HFFc6 (cell line): ENCODE results near the gene AKAP6. TPM values are rescaled to one million over a fixed set of nuclear protein-coding genes. Genes with fewer than 3 reads are reported as not detected.

ENCODE experiments used
- DNase-seq: peaks from one replicate; pipeline ENCODE4 v3.0.0-alpha.2; 2018
- H3K27ac Mint-ChIP-seq: 2 replicates; pipeline ENCODE4 v1.8.0; 2020; ENCODE audit warnings: mild to moderate bottlenecking, mixed read lengths
- H3K27me3 Mint-ChIP-seq: 2 replicates; pipeline ENCODE4 v1.8.0; 2021; ENCODE audit warnings: mild to moderate bottlenecking, moderate library complexity, mixed read lengths; ENCODE audit not compliant: insufficient read depth
- H3K36me3 Mint-ChIP-seq: 2 replicates; pipeline ENCODE4 v1.8.0; 2021; ENCODE audit warnings: low read depth, mixed read lengths
- H3K4me1 Mint-ChIP-seq: 2 replicates; pipeline ENCODE4 v1.8.0; 2020; ENCODE audit warnings: low read depth, mixed read lengths
- H3K4me3 Mint-ChIP-seq: 2 replicates; pipeline ENCODE4 v1.8.0; 2020; ENCODE audit warnings: mild to moderate bottlenecking, moderate library complexity, mixed read lengths
- H3K9me3 Mint-ChIP-seq: 2 replicates; pipeline ENCODE4 v1.8.0; 2020; ENCODE audit warnings: mild to moderate bottlenecking, mixed read lengths
- CTCF ChIP-seq: fragments of 200-600 bp; sonication (generic); IDR thresholded peaks from 2 replicates; pipeline ENCODE4 v1.5.0; 2021; ENCODE audit warnings: antibody characterized with exemption, mild to moderate bottlenecking
- total RNA-seq, 6 experiments: library from RNA; stranded (reverse); fragmentation: NEBNext Ultra II Directional; extraction: Animal tissue kit (Norgen Biotek cat#: 25700); gene quantifications; 2 replicates in 1 of 6; 3 replicates in 5 of 6; pipeline ENCODE4 v1.2.3, GENCODE V29; 2021

Gene AKAP6
- total RNA-seq, 6 experiments from 2014 or later, result 6.1 to 9.8 (median 6.5) TPM

- TF ChIP-seq CTCF, result no peak
- Mint-ChIP-seq H3K4me3 (no peak overlapping the region), H3K4me1 (peaks cover 38% of the 10 kb centered on the region), H3K27ac (no peak overlapping the region), H3K27me3 (no peaks in the 10 kb centered on the region), H3K9me3 (no peaks in the 10 kb centered on the region), H3K36me3 (no peaks in the 10 kb centered on the region)
- DNase-seq, result no peak
Measured at GRCh38 chr14:32606301-32606700, 277.2 kb downstream of the AKAP6 start.

- DNase-seq, result no peak
- Mint-ChIP-seq H3K27me3 (no peaks in the 10 kb centered on the region; the same call in 1 of the 2 replicates), H3K36me3 (no peaks in the 10 kb centered on the region), H3K27ac (no peak overlapping the region), H3K9me3 (no peaks in the 10 kb centered on the region), H3K4me1 (peaks cover 27% of the 10 kb centered on the region), H3K4me3 (no peak overlapping the region)
- TF ChIP-seq CTCF, result no peak
Measured at GRCh38 chr14:32607399-32607798, 278.3 kb downstream of the AKAP6 start.

- Mint-ChIP-seq H3K4me1 (peaks cover 20% of the 10 kb centered on the region), H3K9me3 (no peaks in the 10 kb centered on the region), H3K27ac (no peak overlapping the region), H3K27me3 (no peaks in the 10 kb centered on the region; the same call in 1 of the 2 replicates), H3K4me3 (no peak overlapping the region), H3K36me3 (no peaks in the 10 kb centered on the region; the same call in 1 of the 2 replicates)
- no peak for DNase-seq
- TF ChIP-seq CTCF, result no peak
Measured at GRCh38 chr14:32608857-32609256, 279.8 kb downstream of the AKAP6 start.

GRCh38 chr14:32609388-32609787 is 280.3 kb downstream of the AKAP6 start:
- H3K27ac Mint-ChIP-seq, result no peak overlapping the region
- H3K4me1 Mint-ChIP-seq, result peaks cover 20% of the 10 kb centered on the region
- H3K36me3 Mint-ChIP-seq, result no peaks in the 10 kb centered on the region; the same call in none of the 2 replicates
- H3K9me3 Mint-ChIP-seq, result no peaks in the 10 kb centered on the region
- H3K4me3 Mint-ChIP-seq, result no peak overlapping the region
- no peaks in the 10 kb centered on the region; the same call in 1 of the 2 replicates for H3K27me3 Mint-ChIP-seq
- no peak for TF ChIP-seq CTCF
- DNase-seq, result no peak

- no peak for TF ChIP-seq CTCF
- Mint-ChIP-seq H3K27me3 (no peaks in the 10 kb centered on the region; the same call in 1 of the 2 replicates), H3K27ac (no peak overlapping the region), H3K4me1 (peaks cover 14% of the 10 kb centered on the region), H3K36me3 (peaks cover under 1% of the 10 kb centered on the region), H3K4me3 (no peak overlapping the region), H3K9me3 (no peaks in the 10 kb centered on the region; the same call in 1 of the 2 replicates)
- peak; percentile 83 for DNase-seq
Measured at GRCh38 chr14:32611752-32612151, 282.7 kb downstream of the AKAP6 start.

GRCh38 chr14:32618991-32619390 is 289.9 kb downstream of the AKAP6 start:
- Mint-ChIP-seq H3K9me3 (no peaks in the 10 kb centered on the region; the same call in 1 of the 2 replicates), H3K36me3 (peaks cover 14% of the 10 kb centered on the region), H3K4me3 (peak overlapping the region; percentile 40), H3K4me1 (peaks cover 63% of the 10 kb centered on the region), H3K27me3 (no peaks in the 10 kb centered on the region), H3K27ac (peak overlapping the region; percentile 44)
- no peak for TF ChIP-seq CTCF
- peak; percentile 53 for DNase-seq
